ENCODE data around the gene ITGA11.

ITGA11 gene, protein sequence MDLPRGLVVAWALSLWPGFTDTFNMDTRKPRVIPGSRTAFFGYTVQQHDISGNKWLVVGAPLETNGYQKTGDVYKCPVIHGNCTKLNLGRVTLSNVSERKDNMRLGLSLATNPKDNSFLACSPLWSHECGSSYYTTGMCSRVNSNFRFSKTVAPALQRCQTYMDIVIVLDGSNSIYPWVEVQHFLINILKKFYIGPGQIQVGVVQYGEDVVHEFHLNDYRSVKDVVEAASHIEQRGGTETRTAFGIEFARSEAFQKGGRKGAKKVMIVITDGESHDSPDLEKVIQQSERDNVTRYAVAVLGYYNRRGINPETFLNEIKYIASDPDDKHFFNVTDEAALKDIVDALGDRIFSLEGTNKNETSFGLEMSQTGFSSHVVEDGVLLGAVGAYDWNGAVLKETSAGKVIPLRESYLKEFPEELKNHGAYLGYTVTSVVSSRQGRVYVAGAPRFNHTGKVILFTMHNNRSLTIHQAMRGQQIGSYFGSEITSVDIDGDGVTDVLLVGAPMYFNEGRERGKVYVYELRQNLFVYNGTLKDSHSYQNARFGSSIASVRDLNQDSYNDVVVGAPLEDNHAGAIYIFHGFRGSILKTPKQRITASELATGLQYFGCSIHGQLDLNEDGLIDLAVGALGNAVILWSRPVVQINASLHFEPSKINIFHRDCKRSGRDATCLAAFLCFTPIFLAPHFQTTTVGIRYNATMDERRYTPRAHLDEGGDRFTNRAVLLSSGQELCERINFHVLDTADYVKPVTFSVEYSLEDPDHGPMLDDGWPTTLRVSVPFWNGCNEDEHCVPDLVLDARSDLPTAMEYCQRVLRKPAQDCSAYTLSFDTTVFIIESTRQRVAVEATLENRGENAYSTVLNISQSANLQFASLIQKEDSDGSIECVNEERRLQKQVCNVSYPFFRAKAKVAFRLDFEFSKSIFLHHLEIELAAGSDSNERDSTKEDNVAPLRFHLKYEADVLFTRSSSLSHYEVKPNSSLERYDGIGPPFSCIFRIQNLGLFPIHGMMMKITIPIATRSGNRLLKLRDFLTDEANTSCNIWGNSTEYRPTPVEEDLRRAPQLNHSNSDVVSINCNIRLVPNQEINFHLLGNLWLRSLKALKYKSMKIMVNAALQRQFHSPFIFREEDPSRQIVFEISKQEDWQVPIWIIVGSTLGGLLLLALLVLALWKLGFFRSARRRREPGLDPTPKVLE

GRCh38 chr15:68431792-68432401 is at the start of gene ITGA11:
TSS of gene ITGA11 (minus strand) at chr15:68432163. CDS start at chr15:68432066, 97 bp downstream.
- no peak for DNase-seq

GRCh38 chr15:68481321-68481720 is 49.4 kb upstream of the ITGA11 start:
- DNase-seq = no peak

DNA sequence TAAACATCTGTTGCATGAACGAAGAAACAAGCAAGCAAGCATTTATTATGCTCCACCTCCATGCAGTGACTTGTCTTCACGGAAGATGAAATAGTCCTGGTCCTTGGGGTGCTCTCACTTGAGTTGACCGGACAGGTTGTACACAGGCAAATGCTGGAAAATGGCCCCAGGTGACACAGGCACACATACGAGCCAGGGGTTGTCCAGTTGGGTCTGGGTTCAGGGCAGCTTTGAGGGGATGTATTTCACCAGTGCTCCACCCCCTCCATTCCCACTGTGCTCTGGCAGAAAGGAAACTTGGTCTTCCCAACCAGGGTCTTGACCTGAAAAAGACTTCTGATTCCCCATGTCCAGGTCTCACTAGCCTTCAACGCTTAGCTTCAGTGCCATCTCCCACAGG is 48.3 kb upstream of the ITGA11 start:
- DNase-seq = no peak

GRCh38 chr15:68479870-68480269 is 47.9 kb upstream of the ITGA11 start:
- no peak for DNase-seq

DNA sequence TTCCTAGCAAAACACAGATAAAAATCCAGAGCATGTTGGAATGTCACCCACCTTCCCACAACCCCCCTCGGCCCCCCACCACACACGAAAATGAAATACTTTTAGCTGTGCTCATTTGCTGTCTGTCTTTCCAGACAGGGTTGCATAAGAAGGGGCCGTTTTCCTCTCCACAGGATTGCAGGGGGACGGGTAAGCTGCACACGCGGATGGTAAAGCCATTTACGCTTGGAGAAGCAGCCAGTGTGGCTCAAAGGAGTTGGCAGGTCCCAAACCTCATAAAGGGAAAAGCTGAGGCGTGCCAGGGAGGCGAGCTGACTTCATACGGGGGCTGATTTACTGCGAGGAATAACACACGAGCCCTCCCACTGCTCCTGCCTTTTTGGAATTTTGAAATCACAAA is 47.4 kb upstream of the ITGA11 start:
- no peak for DNase-seq

DNA sequence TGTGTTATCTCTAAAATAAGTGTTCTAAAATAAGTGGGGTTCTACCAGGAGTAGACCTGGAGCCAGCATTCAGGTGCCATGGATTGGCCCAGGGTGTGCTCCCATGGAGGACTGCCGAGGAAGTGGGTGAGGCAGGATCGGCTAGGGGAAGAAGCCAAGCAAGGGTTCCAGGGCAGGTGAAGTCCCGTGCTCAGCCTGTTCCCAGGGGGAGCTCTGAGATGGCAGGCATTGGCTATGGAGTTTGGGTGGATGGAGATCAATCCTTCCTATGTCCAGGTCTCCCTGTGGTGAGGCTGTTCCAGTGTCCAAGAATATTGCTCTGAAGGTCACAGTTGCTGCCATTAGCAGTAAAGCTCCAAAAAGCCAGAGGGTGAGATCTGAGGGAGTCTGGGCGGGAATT is 46.9 kb upstream of the ITGA11 start:
- no peak for DNase-seq

DNA sequence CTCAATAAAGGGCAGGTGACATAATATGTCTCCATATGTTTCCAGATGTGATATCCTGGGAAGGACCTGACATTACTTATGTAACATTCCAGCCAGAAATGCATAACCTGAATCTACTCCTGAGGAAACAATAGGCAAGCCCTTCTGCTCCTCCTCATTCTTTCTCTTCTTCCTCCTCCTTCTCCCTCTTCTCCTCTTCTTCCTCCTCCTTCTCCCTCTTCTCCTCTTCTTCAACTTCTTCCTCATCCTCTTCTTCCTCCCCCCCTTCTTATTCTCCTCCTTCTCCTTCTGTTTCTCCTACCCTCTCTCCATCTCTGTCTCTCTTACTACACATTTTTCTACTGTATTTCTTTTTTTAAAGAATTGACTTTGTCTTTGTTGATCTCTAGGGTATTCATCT is 43.5 kb upstream of the ITGA11 start:
- DNase-seq = no peak

GRCh38 chr15:68471541-68471940 is 39.6 kb upstream of the ITGA11 start:
- no peak for DNase-seq

DNA sequence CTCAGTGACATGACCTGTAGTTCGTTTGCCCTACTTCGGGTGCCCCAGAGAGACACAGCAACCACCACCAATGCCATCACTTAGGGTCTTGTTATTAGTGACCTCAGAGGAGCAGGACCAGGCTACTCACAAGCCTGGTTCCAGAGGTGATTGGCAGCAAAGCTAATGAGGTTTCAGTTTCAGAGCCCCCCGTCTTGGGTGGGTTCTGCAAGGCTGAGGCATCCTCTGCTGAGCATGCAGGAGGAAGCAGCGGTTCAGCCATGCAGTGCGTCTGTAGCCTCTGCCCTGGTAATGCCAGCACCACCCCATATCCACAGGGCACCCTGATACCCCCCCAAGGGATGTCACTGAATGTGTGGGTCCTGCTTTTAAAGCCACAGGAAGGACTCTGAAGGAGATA is 39.0 kb upstream of the ITGA11 start:
- DNase-seq = no peak

DNA sequence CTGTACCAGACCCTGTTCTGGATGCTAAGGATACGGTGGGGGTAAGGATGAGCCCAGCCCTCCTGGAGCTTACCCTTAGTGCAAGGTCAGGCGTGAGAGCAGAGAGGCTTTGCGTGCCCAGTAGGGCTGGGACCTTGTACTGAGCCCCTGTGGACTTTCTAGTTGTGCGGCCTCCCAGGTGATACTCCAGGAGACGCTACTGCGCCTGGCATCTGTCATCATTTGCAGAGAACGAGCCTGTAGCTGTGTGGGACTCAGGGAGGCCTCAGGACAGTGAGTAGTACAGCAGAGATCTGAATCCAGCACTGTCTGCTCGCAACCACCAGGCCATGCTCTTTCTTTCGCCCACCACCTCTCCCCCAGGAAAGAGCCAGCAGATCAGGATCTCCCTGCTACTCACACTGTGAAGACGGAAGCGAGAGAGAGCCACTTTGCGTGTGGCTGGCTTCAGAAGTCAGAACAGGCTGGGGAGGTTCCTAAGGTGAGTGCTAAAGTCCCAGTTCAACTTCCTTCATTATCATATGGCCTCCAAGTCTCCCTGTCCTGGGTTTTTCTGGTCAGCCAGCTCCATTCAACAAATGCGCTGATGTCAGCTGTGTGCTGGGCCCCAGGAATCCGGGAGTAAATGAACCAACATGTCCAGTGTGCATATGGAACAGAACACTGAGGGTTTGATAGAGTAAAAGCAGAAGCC is 38.2 kb upstream of the ITGA11 start:
- no peak for DNase-seq

- no peak for DNase-seq
Measured at GRCh38 chr15:68469162-68470048, 37.4 kb upstream of the ITGA11 start.

DNA sequence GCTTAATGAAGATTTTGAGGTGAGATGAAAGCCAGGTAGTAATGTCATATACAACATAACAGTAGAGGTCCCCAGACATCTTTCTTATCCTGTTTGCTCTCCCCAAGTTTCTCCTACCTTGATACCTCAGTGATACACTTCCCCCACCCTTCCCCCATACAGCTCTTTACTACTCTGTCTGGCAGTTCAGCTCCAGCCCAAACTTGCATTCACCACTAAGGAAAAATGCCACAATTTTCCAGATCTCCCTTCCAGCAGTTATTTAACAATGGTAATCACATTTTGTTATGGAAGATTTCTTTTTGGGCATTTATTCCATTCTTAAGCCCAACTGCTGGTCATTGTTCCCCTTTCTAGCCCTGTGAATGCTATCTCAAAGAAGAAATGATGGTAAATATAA is 34.9 kb upstream of the ITGA11 start:
- no peak for DNase-seq

- DNase-seq = no peak
Measured at GRCh38 chr15:68465861-68466560, 34.0 kb upstream of the ITGA11 start.

GRCh38 chr15:68464448-68465090 is 32.6 kb upstream of the ITGA11 start:
- no peak for DNase-seq

DNA sequence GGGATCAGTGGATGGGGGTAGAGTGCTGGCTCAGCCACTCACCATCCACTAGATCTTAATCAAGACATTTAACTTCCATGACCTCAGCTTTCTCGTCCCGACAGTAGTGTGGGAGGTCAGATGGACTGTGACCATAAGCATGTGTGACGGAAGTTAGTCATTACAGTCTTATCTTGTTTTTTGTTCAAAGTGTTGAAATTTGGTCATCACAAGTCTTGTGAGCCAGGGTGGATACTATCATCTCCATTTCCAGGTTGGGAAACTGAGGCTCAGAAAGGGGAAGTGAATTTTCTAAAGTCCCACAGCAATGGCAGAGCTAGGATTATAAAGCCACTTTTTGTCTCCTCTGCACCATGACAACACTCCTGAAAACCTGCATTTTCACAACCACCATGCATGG is 32.0 kb upstream of the ITGA11 start:
- DNase-seq = no peak

GRCh38 chr15:68463444-68463843 is 31.5 kb upstream of the ITGA11 start:
- no peak for DNase-seq

DNA sequence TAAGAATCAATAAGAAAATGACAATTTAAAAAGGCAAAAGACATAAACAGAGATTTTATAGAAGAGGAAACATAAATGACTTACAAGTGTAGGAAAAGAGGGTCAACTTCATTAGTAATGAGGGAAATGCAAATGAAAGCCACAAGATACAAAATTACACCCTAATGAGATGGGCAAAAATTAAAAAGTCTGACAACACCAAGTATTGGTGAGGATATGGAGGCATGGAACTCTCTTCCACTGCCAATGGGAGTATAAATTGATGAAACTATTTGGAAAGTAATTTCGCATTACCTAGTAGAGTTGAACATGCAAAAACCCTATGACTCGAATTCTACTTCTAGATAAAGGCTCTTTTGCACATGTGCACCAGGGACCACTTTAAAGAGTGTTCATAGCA is 28.2 kb upstream of the ITGA11 start:
- DNase-seq = no peak

DNA sequence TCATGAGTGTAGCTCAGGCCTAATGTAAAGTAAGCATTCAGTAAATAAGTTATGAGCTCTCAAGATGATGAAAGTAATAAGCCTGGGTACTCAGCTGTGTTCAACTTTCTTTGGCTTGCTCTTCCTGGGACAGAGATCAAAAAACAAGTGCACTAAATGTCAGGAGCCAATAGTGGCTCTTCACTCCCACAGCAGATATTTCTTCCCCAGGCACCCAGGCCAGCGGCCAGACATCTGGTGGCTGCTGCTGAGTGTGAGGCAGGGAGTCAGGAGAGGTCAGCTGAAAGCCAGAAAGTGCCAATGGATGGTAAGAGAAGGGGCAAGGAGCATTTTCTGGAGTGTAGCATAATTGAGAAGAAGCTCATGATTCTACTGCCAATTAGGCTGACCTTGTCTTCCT is 18.2 kb upstream of the ITGA11 start:
- no peak for DNase-seq

GRCh38 chr15:68449389-68449788 is 17.4 kb upstream of the ITGA11 start:
- no peak for DNase-seq

All from stimulated activated naive CD4-positive, alpha-beta T cell treated with Interleukin-2 at 50 U/mL for 16 hours (primary cell).